GM23338 (cell line): ENCODE data around the gene WDR38.

Experiments used
- ETS1 ChIP-seq: IDR thresholded peaks from 2 replicates; pipeline ENCODE4 v1.6.1; 2016; ENCODE audit warnings: antibody characterized with exemption
- EZH2 ChIP-seq: fragments of 200-600 bp; sonication (generic); IDR thresholded peaks from one replicate; pipeline ENCODE4 v1.8.0; 2017; ENCODE audit warnings: antibody characterized with exemption, mild to moderate bottlenecking, low read depth; ENCODE audit not compliant: unreplicated experiment
- EZH2phosphoT487 ChIP-seq: fragments of 200-600 bp; sonication (generic); IDR thresholded peaks from one replicate; pipeline ENCODE4 v1.8.1; 2018; ENCODE audit warnings: antibody characterized with exemption; ENCODE audit not compliant: unreplicated experiment
- JUNB ChIP-seq: IDR thresholded peaks from one replicate; pipeline ENCODE4 v1.6.1; 2016; ENCODE audit warnings: antibody characterized with exemption; ENCODE audit not compliant: unreplicated experiment
- POLR2AphosphoS5 ChIP-seq: IDR thresholded peaks from 2 replicates; pipeline ENCODE4 v1.6.1; 2016; ENCODE audit warnings: antibody characterized with exemption, low read depth
- TF ChIP-seq, protein P1 (sequence below): IDR thresholded peaks from one replicate; pipeline ENCODE4 v1.6.1; 2018; ENCODE audit warnings: antibody characterized with exemption; ENCODE audit not compliant: unreplicated experiment
- TF ChIP-seq, protein P2 (sequence below), 2 experiments: fragments of 200-600 bp in 1 of 2; sonication (generic) in 1 of 2; conservative IDR thresholded peaks; 2 replicates each; pipeline versions ENCODE4 v1.5.1 to v1.6.1; 2016 to 2017; ENCODE audit warnings: antibody characterized with exemption in 2 of 2, low read depth in 2 of 2, mild to moderate bottlenecking in 2 of 2, moderate library complexity in 1 of 2

DNA sequence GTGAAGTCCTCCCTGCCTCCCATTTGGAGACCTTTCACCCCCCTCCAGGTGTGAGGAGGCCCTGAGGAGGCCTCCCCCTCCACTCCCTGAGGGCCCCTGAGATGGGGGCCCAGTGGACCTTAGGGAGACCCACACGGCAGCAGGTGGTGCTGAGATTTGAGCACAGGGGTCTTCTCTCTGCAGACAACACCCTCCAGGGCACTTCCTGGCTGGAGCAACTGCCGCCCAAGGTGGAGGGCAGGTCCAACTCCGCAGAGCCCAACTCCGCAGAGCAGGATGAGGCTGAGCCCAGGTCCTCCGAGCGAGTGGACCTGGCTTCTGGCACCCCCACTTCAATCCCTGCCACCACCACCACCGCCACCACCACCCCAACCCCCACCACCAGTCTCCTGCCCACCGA lies 49.3 kb upstream of the WDR38 start:
- TF ChIP-seq ETS1 (no peak), EZH2phosphoT487 (no peak), EZH2 (no peak), POLR2AphosphoS5 (no peak), JUNB (no peak)
- TF ChIP-seq, protein P1, sequence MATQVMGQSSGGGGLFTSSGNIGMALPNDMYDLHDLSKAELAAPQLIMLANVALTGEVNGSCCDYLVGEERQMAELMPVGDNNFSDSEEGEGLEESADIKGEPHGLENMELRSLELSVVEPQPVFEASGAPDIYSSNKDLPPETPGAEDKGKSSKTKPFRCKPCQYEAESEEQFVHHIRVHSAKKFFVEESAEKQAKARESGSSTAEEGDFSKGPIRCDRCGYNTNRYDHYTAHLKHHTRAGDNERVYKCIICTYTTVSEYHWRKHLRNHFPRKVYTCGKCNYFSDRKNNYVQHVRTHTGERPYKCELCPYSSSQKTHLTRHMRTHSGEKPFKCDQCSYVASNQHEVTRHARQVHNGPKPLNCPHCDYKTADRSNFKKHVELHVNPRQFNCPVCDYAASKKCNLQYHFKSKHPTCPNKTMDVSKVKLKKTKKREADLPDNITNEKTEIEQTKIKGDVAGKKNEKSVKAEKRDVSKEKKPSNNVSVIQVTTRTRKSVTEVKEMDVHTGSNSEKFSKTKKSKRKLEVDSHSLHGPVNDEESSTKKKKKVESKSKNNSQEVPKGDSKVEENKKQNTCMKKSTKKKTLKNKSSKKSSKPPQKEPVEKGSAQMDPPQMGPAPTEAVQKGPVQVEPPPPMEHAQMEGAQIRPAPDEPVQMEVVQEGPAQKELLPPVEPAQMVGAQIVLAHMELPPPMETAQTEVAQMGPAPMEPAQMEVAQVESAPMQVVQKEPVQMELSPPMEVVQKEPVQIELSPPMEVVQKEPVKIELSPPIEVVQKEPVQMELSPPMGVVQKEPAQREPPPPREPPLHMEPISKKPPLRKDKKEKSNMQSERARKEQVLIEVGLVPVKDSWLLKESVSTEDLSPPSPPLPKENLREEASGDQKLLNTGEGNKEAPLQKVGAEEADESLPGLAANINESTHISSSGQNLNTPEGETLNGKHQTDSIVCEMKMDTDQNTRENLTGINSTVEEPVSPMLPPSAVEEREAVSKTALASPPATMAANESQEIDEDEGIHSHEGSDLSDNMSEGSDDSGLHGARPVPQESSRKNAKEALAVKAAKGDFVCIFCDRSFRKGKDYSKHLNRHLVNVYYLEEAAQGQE: no peak
- TF ChIP-seq, protein P2, sequence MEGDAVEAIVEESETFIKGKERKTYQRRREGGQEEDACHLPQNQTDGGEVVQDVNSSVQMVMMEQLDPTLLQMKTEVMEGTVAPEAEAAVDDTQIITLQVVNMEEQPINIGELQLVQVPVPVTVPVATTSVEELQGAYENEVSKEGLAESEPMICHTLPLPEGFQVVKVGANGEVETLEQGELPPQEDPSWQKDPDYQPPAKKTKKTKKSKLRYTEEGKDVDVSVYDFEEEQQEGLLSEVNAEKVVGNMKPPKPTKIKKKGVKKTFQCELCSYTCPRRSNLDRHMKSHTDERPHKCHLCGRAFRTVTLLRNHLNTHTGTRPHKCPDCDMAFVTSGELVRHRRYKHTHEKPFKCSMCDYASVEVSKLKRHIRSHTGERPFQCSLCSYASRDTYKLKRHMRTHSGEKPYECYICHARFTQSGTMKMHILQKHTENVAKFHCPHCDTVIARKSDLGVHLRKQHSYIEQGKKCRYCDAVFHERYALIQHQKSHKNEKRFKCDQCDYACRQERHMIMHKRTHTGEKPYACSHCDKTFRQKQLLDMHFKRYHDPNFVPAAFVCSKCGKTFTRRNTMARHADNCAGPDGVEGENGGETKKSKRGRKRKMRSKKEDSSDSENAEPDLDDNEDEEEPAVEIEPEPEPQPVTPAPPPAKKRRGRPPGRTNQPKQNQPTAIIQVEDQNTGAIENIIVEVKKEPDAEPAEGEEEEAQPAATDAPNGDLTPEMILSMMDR (conservative IDR thresholded peaks at IDR 0.05; ENCODE audit: low read depth in 2 of 2): no peak
